ENCODE measurements around the gene ABHD12.

- TF ChIP-seq CREB5 (CRISPR knock-in tag; IDR thresholded peaks at IDR 0.05; ENCODE audit: low read depth): no peak
- TF ChIP-seq CSRNP3 (CRISPR knock-in tag; IDR thresholded peaks at IDR 0.05): no peak
- no peak for TF ChIP-seq PATZ1 (CRISPR knock-in tag; IDR thresholded peaks at IDR 0.05; ENCODE audit: borderline replicate concordance)
- TF ChIP-seq ZFP3 (CRISPR knock-in tag; IDR thresholded peaks at IDR 0.05): no peak
- no peak for TF ChIP-seq OSR1 (CRISPR knock-in tag; IDR thresholded peaks at IDR 0.05)
- no peak for TF ChIP-seq GLIS3 (CRISPR knock-in tag; IDR thresholded peaks at IDR 0.05)
- TF ChIP-seq ZFP30 (CRISPR knock-in tag; IDR thresholded peaks at IDR 0.05): no peak
- TF ChIP-seq ZC3H10 (CRISPR knock-in tag; IDR thresholded peaks at IDR 0.05): no peak
- no peak for TF ChIP-seq RARB (CRISPR knock-in tag; IDR thresholded peaks at IDR 0.05)
- no peak for TF ChIP-seq ZNF8 (CRISPR knock-in tag; IDR thresholded peaks at IDR 0.05)
- no peak for TF ChIP-seq TSHZ2 (CRISPR knock-in tag; IDR thresholded peaks at IDR 0.05)
- TF ChIP-seq PPARA (CRISPR knock-in tag; IDR thresholded peaks at IDR 0.05; ENCODE audit: borderline replicate concordance): no peak
- no peak for TF ChIP-seq ARNTL (CRISPR knock-in tag; IDR thresholded peaks at IDR 0.05; ENCODE audit: borderline replicate concordance, low read depth)
Measured at GRCh38 chr20:25340380-25340779, 50.3 kb downstream of the ABHD12 start.
